Left ventricle myocardium inferior (tissue), 1 donor: Measurements from ENCODE around the gene NSD1. TPM values are rescaled to one million over a fixed set of nuclear protein-coding genes. Genes with fewer than 3 reads are reported as not detected.

ENCODE experiments used
- DNase-seq: peaks from one replicate; pipeline ENCODE4 v3.0.0-alpha.2; 2020
- H3K27ac ChIP-seq: fragments of 200-600 bp; replicated peaks from 2 replicates; pipeline ENCODE4 v1.8.0; 2021
- H3K27me3 ChIP-seq: fragments of 200-600 bp; 2 replicates; pipeline ENCODE4 v1.8.0; 2021; ENCODE audit warnings: low read depth
- H3K36me3 ChIP-seq: fragments of 200-600 bp; 2 replicates; pipeline ENCODE4 v1.8.0; 2021
- H3K4me1 ChIP-seq: fragments of 200-600 bp; 2 replicates; pipeline ENCODE4 v1.8.0; 2021
- H3K4me3 ChIP-seq: fragments of 200-600 bp; 2 replicates; pipeline ENCODE4 v1.8.0; 2021; ENCODE audit warnings: mild to moderate bottlenecking, moderate library complexity
- H3K9me3 ChIP-seq: fragments of 200-600 bp; replicated peaks from 2 replicates; pipeline ENCODE4 v1.8.0; 2021
- CTCF ChIP-seq: fragments of 200-600 bp; IDR thresholded peaks from 2 replicates; pipeline ENCODE4 v1.8.0; 2021; ENCODE audit warnings: antibody characterized with exemption, mild to moderate bottlenecking, borderline replicate concordance
- intact Hi-C: fragments of 100-400 bp; cut with micrococcal nuclease; formaldehyde crosslinking; loops from one replicate; pipeline ENCODE4 v1.11.0; 2022
- total RNA-seq: library from RNA; stranded (reverse); fragmentation: NEBNext Ultra II Directional; extraction: Animal tissue kit (Norgen Biotek cat#: 25700); gene quantifications from one replicate; pipeline ENCODE4 v1.2.1, GENCODE V29; 2021
- donor health status: DM: no; HTN: yes; CAD: no; lungs with severe emphysema.

NSD1 gene
- total RNA-seq, 1 donor from 2014 or later, result 40.8 TPM

- Histone ChIP-seq H3K4me1 (peaks cover 26% of the 10 kb centered on the region), H3K36me3 (peaks cover 59% of the 10 kb centered on the region), H3K9me3 (no peaks in the 10 kb centered on the region), H3K27ac (no peak overlapping the region), H3K27me3 (no peaks in the 10 kb centered on the region), H3K4me3 (no peak overlapping the region)
- DNase-seq, result no peak
- intact Hi-C loops, result no loop called here
- no peak for TF ChIP-seq CTCF
Observed at GRCh38 chr5:177344891-177345290, 211.3 kb downstream of the NSD1 start.

GRCh38 chr5:177346820-177347219 lies 213.2 kb downstream of the NSD1 start:
- Histone ChIP-seq H3K27me3 (no peaks in the 10 kb centered on the region), H3K36me3 (peaks cover 51% of the 10 kb centered on the region), H3K4me3 (no peak overlapping the region), H3K9me3 (no peaks in the 10 kb centered on the region), H3K27ac (no peak overlapping the region), H3K4me1 (peaks cover 44% of the 10 kb centered on the region)
- DNase-seq, result no peak
- no peak for TF ChIP-seq CTCF
- intact Hi-C loops, result no loop called here

GRCh38 chr5:177347699-177348098 lies 214.1 kb downstream of the NSD1 start:
- DNase-seq, result no peak
- intact Hi-C loops, result no loop called here
- H3K4me1 ChIP-seq, result peaks cover 44% of the 10 kb centered on the region
- no peaks in the 10 kb centered on the region for H3K9me3 ChIP-seq
- H3K27ac ChIP-seq, result no peak overlapping the region
- peaks cover 47% of the 10 kb centered on the region for H3K36me3 ChIP-seq
- TF ChIP-seq CTCF, result no peak
- no peak overlapping the region for H3K4me3 ChIP-seq
- no peaks in the 10 kb centered on the region for H3K27me3 ChIP-seq

GRCh38 chr5:177349362-177349647 lies 215.7 kb downstream of the NSD1 start:
- H3K4me3 ChIP-seq, result no peak overlapping the region
- H3K4me1 ChIP-seq, result peaks cover 44% of the 10 kb centered on the region
- no peaks in the 10 kb centered on the region for H3K9me3 ChIP-seq
- DNase-seq, result no peak
- intact Hi-C loops, result no loop called here
- peaks cover 41% of the 10 kb centered on the region for H3K36me3 ChIP-seq
- no peak overlapping the region for H3K27ac ChIP-seq
- TF ChIP-seq CTCF, result no peak
- no peaks in the 10 kb centered on the region for H3K27me3 ChIP-seq

- intact Hi-C loops, result no loop called here
- H3K4me3 ChIP-seq, result peak overlapping the region; percentile 100
- peaks cover 37% of the 10 kb centered on the region for H3K36me3 ChIP-seq
- no peaks in the 10 kb centered on the region for H3K9me3 ChIP-seq
- TF ChIP-seq CTCF, result no peak
- H3K4me1 ChIP-seq, result peaks cover 44% of the 10 kb centered on the region
- H3K27me3 ChIP-seq, result no peaks in the 10 kb centered on the region
- H3K27ac ChIP-seq, result no peak overlapping the region
- DNase-seq, result no peak
Observed at GRCh38 chr5:177349762-177350161, 216.2 kb downstream of the NSD1 start.

Other genes with a start within 250 kb of the NSD1 start
- 3.5 TPM for gene HK3, start 234.4 kb upstream of the NSD1 start, total RNA-seq
- 30.7 TPM for gene UIMC1, start 127.0 kb upstream of the NSD1 start, total RNA-seq
- 8.5 TPM for gene ZNF346, start 111.1 kb upstream of the NSD1 start, total RNA-seq
- gene FGFR4, start 46.9 kb upstream of the NSD1 start, total RNA-seq, result 0.93 TPM
- 25.3 TPM for gene RAB24, start 169.9 kb downstream of the NSD1 start, total RNA-seq
- gene PRELID1, start 170.0 kb downstream of the NSD1 start, total RNA-seq, result 40.0 TPM
- gene MXD3, start 178.1 kb downstream of the NSD1 start, total RNA-seq, result 2.3 TPM
- gene LMAN2, start 217.9 kb downstream of the NSD1 start, total RNA-seq, result 60.0 TPM
- 4.6 TPM for gene RGS14, start 224.2 kb downstream of the NSD1 start, total RNA-seq